ENCODE results near the gene TTC9. TPM values are rescaled to one million over a fixed set of nuclear protein-coding genes. Genes with fewer than 3 reads are reported as not detected.

The TTC9 gene
- total RNA-seq, 1 donor from 2014 or later: 1.2 TPM

DNA sequence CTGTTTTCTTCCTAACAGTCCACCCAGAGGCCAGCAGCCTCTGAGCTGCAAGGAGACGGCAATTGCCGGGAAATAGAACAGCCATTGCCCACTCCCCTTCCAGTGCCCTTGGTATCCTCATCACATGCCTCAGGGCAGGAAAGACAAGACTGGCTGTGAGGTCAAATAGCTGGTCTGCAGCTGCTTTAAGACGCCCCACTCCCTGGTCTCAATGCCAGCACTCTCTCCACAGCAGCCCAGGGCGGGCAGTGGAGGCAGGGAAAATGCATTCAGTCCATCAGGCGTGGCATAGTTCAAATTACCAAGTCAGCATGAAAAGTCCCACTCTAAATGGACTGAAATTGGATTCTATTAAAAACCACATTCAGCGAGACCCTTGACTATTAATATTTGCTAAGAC lies 35.6 kb downstream of the TTC9 start:
- no peaks in the 10 kb centered on the region for H3K36me3 Mint-ChIP-seq (ENCODE audit: unreplicated experiment)
- H3K27ac Mint-ChIP-seq (ENCODE audit: unreplicated experiment): no peak overlapping the region
- no peak for DNase-seq (ENCODE audit: extremely low spot score, unreplicated experiment)
- no peaks in the 10 kb centered on the region for H3K9me3 Mint-ChIP-seq (ENCODE audit: unreplicated experiment)
- no peak overlapping the region for H3K4me3 Mint-ChIP-seq (ENCODE audit: unreplicated experiment)
- peaks cover 3% of the 10 kb centered on the region for H3K27me3 Mint-ChIP-seq (ENCODE audit: unreplicated experiment)
- TF ChIP-seq, protein P1, sequence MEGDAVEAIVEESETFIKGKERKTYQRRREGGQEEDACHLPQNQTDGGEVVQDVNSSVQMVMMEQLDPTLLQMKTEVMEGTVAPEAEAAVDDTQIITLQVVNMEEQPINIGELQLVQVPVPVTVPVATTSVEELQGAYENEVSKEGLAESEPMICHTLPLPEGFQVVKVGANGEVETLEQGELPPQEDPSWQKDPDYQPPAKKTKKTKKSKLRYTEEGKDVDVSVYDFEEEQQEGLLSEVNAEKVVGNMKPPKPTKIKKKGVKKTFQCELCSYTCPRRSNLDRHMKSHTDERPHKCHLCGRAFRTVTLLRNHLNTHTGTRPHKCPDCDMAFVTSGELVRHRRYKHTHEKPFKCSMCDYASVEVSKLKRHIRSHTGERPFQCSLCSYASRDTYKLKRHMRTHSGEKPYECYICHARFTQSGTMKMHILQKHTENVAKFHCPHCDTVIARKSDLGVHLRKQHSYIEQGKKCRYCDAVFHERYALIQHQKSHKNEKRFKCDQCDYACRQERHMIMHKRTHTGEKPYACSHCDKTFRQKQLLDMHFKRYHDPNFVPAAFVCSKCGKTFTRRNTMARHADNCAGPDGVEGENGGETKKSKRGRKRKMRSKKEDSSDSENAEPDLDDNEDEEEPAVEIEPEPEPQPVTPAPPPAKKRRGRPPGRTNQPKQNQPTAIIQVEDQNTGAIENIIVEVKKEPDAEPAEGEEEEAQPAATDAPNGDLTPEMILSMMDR (IDR thresholded peaks at IDR 0.05): no peak
- H3K4me1 Mint-ChIP-seq (ENCODE audit: unreplicated experiment): no peaks in the 10 kb centered on the region

DNA sequence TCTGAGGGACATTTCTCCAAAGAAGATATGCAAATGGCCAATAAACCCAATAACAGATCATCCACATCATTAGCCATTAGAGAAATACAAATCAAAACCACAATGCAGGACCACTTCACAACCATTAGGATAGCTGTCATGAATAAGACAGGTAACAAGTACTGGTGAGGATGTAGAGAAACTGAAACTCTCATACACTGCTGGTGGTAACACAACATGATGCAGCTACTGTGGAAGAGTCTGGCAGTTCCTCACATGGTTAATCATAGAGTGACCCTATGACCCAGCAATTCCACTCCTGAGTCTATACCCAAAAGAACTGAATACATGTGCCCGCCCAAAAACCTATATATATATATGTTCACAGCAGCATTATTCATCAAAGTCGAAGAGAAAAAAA lies 39.0 kb downstream of the TTC9 start:
- TF ChIP-seq, protein P1 (IDR thresholded peaks at IDR 0.05): no peak
- peaks cover 3% of the 10 kb centered on the region for H3K27me3 Mint-ChIP-seq (ENCODE audit: unreplicated experiment)
- H3K4me1 Mint-ChIP-seq (ENCODE audit: unreplicated experiment): no peaks in the 10 kb centered on the region
- no peak overlapping the region for H3K4me3 Mint-ChIP-seq (ENCODE audit: unreplicated experiment)
- DNase-seq (ENCODE audit: extremely low spot score, unreplicated experiment): no peak
- no peaks in the 10 kb centered on the region for H3K9me3 Mint-ChIP-seq (ENCODE audit: unreplicated experiment)
- H3K27ac Mint-ChIP-seq (ENCODE audit: unreplicated experiment): no peak overlapping the region
- H3K36me3 Mint-ChIP-seq (ENCODE audit: unreplicated experiment): no peaks in the 10 kb centered on the region

DNA sequence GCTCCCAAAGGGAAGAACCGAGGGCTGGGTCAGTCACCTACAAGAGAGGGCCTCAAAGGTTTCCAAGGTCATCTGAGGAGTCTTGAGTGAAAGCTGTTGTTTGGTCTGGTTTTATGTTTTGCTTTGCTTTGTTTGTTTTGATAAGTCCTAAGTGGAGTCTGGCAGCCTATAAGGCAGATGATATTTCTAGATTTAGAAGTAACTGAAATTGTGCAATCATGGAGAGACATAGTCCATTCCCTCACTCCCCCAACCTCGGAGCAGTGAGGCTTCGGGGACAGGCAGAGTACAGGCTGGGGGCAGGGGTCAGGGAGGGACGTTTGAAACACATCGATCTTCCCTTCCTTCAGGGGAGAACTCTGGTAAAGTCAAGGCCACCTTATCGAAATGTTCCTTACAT lies 42.3 kb downstream of the TTC9 start:
- H3K4me3 Mint-ChIP-seq (ENCODE audit: unreplicated experiment): no peak overlapping the region
- H3K27me3 Mint-ChIP-seq (ENCODE audit: unreplicated experiment): peaks cover 3% of the 10 kb centered on the region
- TF ChIP-seq, protein P1 (IDR thresholded peaks at IDR 0.05): no peak
- DNase-seq (ENCODE audit: extremely low spot score, unreplicated experiment): no peak
- no peak overlapping the region for H3K27ac Mint-ChIP-seq (ENCODE audit: unreplicated experiment)
- H3K36me3 Mint-ChIP-seq (ENCODE audit: unreplicated experiment): no peaks in the 10 kb centered on the region
- H3K9me3 Mint-ChIP-seq (ENCODE audit: unreplicated experiment): no peaks in the 10 kb centered on the region
- H3K4me1 Mint-ChIP-seq (ENCODE audit: unreplicated experiment): no peaks in the 10 kb centered on the region

DNA sequence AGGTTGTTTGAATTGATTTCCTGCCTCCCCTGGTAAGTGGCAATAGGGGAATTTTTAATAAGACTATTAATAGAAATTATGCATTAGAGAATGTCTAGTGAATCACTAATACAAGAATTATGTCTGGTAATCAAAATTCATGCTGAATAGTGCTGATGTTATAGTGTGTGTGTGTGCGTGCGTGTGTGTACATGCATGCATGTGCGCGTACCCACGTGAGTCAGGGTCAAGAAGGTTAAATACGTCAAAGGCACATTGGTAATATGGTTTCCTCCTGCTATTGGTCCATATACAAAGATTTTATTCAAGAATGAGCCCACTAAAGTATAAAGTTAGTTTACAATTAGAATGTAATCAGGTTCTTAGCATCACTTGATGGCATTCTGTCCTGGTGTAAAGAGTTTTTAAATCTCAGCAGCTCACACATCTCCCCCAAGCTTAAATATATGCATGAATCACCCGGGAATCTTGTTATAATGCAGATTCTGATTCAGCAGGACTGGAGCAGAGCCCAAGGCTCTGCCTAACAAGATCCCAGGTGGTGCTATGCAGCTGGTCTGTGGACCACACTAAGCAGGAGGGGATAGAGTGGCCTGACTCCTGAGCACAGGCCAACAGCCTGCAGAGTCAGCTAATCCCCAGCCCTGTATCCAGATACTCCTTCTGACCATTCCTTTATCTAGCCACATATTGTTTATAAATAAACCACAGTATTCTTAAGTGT lies 43.9 kb downstream of the TTC9 start:
- Mint-ChIP-seq H3K4me3 (ENCODE audit: unreplicated experiment) (no peak overlapping the region), H3K27me3 (ENCODE audit: unreplicated experiment) (peaks cover 2% of the 10 kb centered on the region), H3K9me3 (ENCODE audit: unreplicated experiment) (no peaks in the 10 kb centered on the region), H3K27ac (ENCODE audit: unreplicated experiment) (no peak overlapping the region), H3K4me1 (ENCODE audit: unreplicated experiment) (no peaks in the 10 kb centered on the region), H3K36me3 (ENCODE audit: unreplicated experiment) (no peaks in the 10 kb centered on the region)
- no peak for DNase-seq (ENCODE audit: extremely low spot score, unreplicated experiment)
- TF ChIP-seq, protein P1 (IDR thresholded peaks at IDR 0.05): no peak

DNA sequence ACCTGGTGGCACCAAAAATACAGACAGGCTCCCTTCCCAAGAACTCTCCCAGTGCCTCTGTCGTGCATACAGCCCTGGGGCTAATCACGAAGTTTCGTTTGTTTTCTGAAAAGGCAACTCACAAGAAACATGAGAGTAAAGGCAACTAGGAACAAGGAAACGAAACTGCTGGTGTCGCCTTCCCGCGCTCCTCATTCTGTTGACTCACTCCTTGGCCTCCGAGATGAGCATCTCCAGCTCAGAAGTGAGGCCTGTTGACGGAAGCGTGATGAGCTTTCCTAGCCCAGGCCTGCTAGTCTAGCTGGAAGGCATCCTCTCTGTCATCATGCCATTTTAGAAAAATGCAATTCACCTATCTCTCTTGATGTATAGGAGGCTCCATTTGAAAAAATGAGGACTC lies 50.5 kb downstream of the TTC9 start:
- Mint-ChIP-seq H3K4me1 (ENCODE audit: unreplicated experiment) (no peaks in the 10 kb centered on the region), H3K36me3 (ENCODE audit: unreplicated experiment) (no peaks in the 10 kb centered on the region), H3K4me3 (ENCODE audit: unreplicated experiment) (no peak overlapping the region), H3K9me3 (ENCODE audit: unreplicated experiment) (no peaks in the 10 kb centered on the region), H3K27ac (ENCODE audit: unreplicated experiment) (no peak overlapping the region), H3K27me3 (ENCODE audit: unreplicated experiment) (no peaks in the 10 kb centered on the region)
- DNase-seq (ENCODE audit: extremely low spot score, unreplicated experiment): no peak
- TF ChIP-seq, protein P1 (IDR thresholded peaks at IDR 0.05): no peak
